Activated T-cell treated with anti-CD3 and anti-CD28 coated beads, Interleukin-2, amount 50 U/mL, for 4 hours (primary cell): Measurements from ENCODE around the gene EHMT1. TPM values are rescaled to one million over a fixed set of nuclear protein-coding genes. Genes with fewer than 3 reads are reported as not detected.

ENCODE experiments used
- ATAC-seq, 2 donors: fragments of 200-7000 bp; cut with Tn5 transposase; one replicate each; pipeline ENCODE4 v1.10.0; 2021
- DNase-seq: peaks from one replicate; pipeline ENCODE4 v3.0.0-alpha.2; 2020
- H3K27me3 Mint-ChIP-seq: one replicate; pipeline ENCODE4 v1.8.0; 2021; ENCODE audit warnings: low read depth, mixed read lengths
- H3K36me3 Mint-ChIP-seq: one replicate; pipeline ENCODE4 v1.8.0; 2022; ENCODE audit warnings: mixed read lengths; ENCODE audit not compliant: insufficient read depth
- H3K4me1 Mint-ChIP-seq: one replicate; pipeline ENCODE4 v1.8.0; 2021; ENCODE audit warnings: low read depth, mixed read lengths
- H3K4me3 Mint-ChIP-seq: one replicate; pipeline ENCODE4 v1.8.0; 2021; ENCODE audit warnings: mild to moderate bottlenecking, moderate library complexity, mixed read lengths
- H3K9me3 Mint-ChIP-seq: one replicate; pipeline ENCODE4 v1.8.0; 2021; ENCODE audit warnings: mixed read lengths
- total RNA-seq, 3 donors: library from RNA; stranded (reverse); gene quantifications; one replicate each; pipeline ENCODE4 v1.2.1, GENCODE V29; 2021

The EHMT1 gene
- total RNA-seq, 3 donors from 2014 or later, result 76.6 to 79.1 (median 78.1) TPM

- DNase-seq (no peak), ATAC-seq (no peak)
- Mint-ChIP-seq H3K9me3 (no peaks in the 10 kb centered on the region), H3K36me3 (peaks cover 12% of the 10 kb centered on the region), H3K4me1 (peaks cover 13% of the 10 kb centered on the region), H3K4me3 (no peak overlapping the region), H3K27me3 (no peaks in the 10 kb centered on the region)
Measured at GRCh38 chr9:137811283-137811870, 192.6 kb downstream of the EHMT1 start.

- ATAC-seq (no peak), DNase-seq (no peak)
- H3K27me3 Mint-ChIP-seq, result no peaks in the 10 kb centered on the region
- H3K4me3 Mint-ChIP-seq, result no peak overlapping the region
- peaks cover 6% of the 10 kb centered on the region for H3K4me1 Mint-ChIP-seq
- H3K36me3 Mint-ChIP-seq, result peaks cover 18% of the 10 kb centered on the region
- no peaks in the 10 kb centered on the region for H3K9me3 Mint-ChIP-seq
Measured at GRCh38 chr9:137812356-137813023, 193.7 kb downstream of the EHMT1 start.

- ATAC-seq (no peak), DNase-seq (no peak)
- Mint-ChIP-seq H3K4me3 (no peak overlapping the region), H3K4me1 (peaks cover 2% of the 10 kb centered on the region), H3K27me3 (no peaks in the 10 kb centered on the region), H3K9me3 (no peaks in the 10 kb centered on the region), H3K36me3 (peaks cover 25% of the 10 kb centered on the region)
Measured at GRCh38 chr9:137813167-137813566, 194.4 kb downstream of the EHMT1 start.

- DNase-seq (no peak), ATAC-seq (no peak)
- Mint-ChIP-seq H3K36me3 (peaks cover 27% of the 10 kb centered on the region), H3K4me3 (no peak overlapping the region), H3K9me3 (no peaks in the 10 kb centered on the region), H3K27me3 (no peaks in the 10 kb centered on the region), H3K4me1 (no peaks in the 10 kb centered on the region)
Measured at GRCh38 chr9:137813651-137814415, 195.0 kb downstream of the EHMT1 start.

DNA sequence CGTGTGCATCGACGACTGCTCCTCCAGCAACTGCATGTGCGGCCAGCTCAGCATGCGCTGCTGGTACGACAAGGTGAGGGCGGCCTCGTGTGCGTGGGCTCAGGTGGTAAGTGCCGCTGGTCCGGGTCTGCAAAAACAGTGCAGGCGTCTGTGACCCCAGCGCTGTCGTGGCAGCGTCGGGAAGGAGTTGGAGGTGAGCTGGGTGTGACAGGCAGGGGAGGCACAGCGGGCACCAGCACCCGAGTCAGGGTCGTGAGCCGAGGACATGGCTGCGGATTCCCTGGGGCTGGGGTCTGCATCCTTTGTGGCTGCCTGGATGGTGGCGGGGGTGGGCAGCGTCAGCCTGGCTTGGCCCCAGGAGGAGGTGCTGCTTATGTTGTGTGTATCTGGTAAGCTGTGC lies 195.6 kb downstream of the EHMT1 start:
- no peaks in the 10 kb centered on the region for H3K4me1 Mint-ChIP-seq
- DNase-seq (no peak), ATAC-seq (no peak)
- H3K27me3 Mint-ChIP-seq, result no peaks in the 10 kb centered on the region
- H3K4me3 Mint-ChIP-seq, result no peak overlapping the region
- H3K9me3 Mint-ChIP-seq, result no peaks in the 10 kb centered on the region
- peaks cover 27% of the 10 kb centered on the region for H3K36me3 Mint-ChIP-seq

DNA sequence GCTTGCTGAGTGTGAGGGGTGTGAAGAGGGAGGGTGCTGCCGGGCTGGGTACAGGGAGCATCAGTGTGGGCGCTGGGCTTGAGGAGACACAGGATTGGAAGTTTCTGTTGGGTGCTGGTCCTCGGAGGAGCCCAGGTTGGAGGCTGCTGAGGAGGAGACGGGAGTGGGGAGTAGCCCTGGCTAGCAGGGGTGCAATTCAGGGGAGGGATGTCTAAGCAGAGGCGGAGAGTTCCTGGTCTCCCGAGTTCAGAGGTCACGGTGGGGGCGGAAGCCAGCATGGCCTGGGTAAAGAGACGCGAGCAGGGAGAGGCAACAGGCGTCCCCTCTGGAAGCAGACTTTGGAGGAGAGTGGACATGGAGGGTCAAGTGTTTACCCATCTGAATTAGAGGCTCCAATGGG lies 196.0 kb downstream of the EHMT1 start:
- H3K36me3 Mint-ChIP-seq, result peaks cover 27% of the 10 kb centered on the region
- H3K27me3 Mint-ChIP-seq, result no peaks in the 10 kb centered on the region
- ATAC-seq, result no peak
- no peak overlapping the region for H3K4me3 Mint-ChIP-seq
- DNase-seq, result no peak
- no peaks in the 10 kb centered on the region for H3K4me1 Mint-ChIP-seq
- H3K9me3 Mint-ChIP-seq, result no peaks in the 10 kb centered on the region

DNA sequence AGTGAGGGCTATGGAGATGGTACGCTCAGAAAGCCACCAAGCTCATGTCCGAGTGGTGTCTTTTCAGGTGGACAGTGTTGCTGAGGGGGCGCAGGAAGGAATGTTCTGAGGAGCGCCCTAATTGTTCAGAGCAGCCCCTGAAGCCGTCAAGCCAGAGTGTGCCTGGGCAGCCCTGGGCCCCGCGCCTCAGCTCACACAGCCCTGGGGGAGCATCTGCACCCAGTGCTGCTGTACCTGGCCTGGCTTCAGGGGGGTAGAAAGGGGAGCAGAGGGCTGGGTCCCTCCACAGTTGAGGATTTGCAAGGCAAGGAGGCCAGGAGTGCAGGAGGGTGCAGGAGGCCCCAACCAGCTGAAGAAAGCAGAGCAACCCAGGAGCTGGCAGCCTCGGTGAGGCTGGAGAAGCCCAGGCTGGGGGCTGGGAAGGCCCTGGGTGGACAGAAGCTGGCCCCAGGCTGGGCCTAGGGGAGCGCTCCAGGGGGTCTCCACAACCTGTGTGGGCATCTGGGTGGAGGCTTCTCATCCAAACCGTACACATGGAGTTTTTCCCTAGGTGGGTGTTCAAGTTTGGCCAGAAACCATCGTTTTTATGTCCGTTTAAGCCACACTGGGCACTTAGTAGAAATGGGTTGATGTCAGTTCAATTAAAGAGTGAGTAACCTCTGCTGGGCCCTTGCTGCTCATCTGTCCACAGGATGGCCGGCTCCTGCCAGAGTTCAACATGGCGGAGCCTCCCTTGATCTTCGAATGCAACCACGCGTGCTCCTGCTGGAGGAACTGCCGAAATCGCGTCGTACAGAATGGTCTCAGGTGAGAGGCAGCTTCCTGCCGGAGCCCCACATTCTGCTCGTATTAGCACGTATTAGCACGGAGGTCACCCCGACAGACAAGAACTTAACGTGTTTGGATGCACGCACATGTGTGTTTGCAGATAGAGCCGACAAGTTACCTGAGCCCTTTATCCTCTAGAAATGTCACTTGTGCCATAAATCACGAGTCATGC lies 196.8 kb downstream of the EHMT1 start:
- no peaks in the 10 kb centered on the region for H3K9me3 Mint-ChIP-seq
- DNase-seq, result no peak
- no peak for ATAC-seq
- peaks cover 28% of the 10 kb centered on the region for H3K36me3 Mint-ChIP-seq
- H3K27me3 Mint-ChIP-seq, result no peaks in the 10 kb centered on the region
- no peaks in the 10 kb centered on the region for H3K4me1 Mint-ChIP-seq
- H3K4me3 Mint-ChIP-seq, result no peak overlapping the region

GRCh38 chr9:137816531-137817235 lies 197.9 kb downstream of the EHMT1 start:
- H3K36me3 Mint-ChIP-seq, result peaks cover 32% of the 10 kb centered on the region
- no peak overlapping the region for H3K4me3 Mint-ChIP-seq
- ATAC-seq (no peak), DNase-seq (no peak)
- H3K9me3 Mint-ChIP-seq, result no peaks in the 10 kb centered on the region
- no peaks in the 10 kb centered on the region for H3K4me1 Mint-ChIP-seq
- H3K27me3 Mint-ChIP-seq, result no peaks in the 10 kb centered on the region

DNA sequence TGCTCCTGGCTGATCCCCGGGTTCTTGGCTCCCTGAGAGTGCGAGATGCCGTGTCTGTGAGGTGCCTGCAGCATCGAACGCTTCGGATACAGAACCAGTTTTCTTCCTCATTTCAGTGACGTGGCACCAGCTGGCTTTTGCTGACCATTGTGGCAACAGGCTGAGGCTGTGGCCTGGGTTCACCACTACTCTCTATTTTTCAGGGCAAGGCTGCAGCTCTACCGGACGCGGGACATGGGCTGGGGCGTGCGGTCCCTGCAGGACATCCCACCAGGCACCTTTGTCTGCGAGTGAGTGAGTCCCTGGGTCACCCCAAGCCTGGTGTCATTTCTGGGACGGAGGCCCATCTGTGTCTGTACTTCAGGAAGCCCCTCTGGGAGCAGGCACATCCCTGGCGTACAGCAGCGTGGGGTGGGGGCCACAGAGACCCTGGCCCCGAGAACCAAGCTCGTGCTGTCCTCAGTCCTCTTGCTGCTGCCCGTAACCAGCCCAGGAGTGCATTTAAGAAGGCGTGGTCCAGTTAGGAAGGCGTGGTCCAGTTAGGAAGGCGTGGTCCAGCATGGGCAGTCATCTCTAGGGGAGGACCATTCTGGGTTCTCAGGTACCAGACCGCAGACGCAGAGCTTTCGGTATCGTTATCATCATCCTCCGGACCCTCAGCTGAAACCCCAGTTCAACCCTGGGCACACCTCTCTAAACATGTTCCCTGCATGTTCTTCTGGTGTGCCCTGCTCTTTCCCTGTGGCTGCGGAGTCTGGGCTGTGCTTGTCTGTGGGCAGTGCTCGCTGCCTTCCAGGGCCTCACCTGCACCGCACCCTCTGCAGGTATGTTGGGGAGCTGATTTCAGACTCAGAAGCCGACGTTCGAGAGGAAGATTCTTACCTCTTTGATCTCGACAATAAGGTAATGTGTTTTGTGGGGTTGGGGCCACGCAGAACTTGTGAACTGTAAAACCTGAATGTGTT lies 198.7 kb downstream of the EHMT1 start:
- Mint-ChIP-seq H3K4me1 (no peaks in the 10 kb centered on the region), H3K27me3 (no peaks in the 10 kb centered on the region), H3K4me3 (no peak overlapping the region), H3K36me3 (peaks cover 41% of the 10 kb centered on the region), H3K9me3 (no peaks in the 10 kb centered on the region)
- ATAC-seq (no peak), DNase-seq (no peak)

DNA sequence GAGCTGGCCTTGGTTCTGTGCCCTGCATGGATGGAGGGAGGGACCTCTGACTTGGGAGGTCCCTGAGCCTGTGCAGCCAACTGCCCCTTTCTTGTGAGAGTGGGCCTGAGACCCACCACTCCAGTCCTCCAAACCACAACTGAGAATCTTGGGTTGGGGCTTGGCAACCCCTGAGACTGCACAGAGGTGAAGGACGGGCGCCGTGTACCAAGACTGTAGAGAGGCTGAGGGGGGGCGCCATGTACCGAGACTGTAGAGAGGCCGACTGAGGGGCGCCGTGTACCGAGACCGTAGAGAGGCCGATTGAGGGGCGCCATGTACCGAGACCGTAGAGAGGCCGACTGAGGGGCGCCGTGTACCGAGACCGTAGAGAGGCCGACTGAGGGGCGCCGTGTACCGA lies 199.5 kb downstream of the EHMT1 start:
- DNase-seq (no peak), ATAC-seq (no peak)
- H3K4me1 Mint-ChIP-seq, result no peaks in the 10 kb centered on the region
- no peak overlapping the region for H3K4me3 Mint-ChIP-seq
- H3K9me3 Mint-ChIP-seq, result no peaks in the 10 kb centered on the region
- H3K36me3 Mint-ChIP-seq, result peaks cover 39% of the 10 kb centered on the region
- no peaks in the 10 kb centered on the region for H3K27me3 Mint-ChIP-seq

DNA sequence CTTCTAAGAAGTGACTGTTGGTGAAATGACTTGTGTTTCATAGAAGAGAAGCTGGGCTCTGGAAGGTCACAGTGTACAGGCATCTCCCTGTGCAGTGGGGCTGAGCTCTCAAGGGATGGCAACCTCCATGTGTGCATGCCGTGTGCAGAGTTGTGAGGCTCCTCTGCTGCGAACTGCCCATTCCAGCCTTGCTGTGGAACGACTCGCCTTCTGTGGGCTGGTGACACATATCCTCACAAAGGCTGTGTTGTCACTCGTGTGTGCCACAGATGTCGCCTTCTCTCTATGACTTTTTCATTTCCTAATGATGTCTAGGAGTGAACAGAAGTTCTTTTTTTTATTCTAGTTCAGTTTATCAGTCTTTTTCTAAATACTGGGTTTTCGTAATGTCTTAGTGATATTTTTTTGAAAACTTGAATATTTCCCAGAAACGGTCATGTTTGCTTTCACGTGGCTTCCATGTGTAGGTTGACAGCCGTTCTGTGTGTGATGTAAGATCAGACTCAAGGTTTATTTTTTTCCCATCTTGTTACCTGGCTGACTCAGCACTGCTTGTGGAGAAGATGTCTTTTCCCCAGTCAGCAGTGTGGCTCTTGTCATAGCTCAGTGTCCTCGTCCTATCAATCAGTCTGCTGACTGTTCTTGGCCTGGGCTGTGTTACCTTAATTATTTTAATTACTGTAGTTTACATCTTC lies 201.5 kb downstream of the EHMT1 start:
- no peak for DNase-seq
- Mint-ChIP-seq H3K4me1 (no peaks in the 10 kb centered on the region), H3K9me3 (no peaks in the 10 kb centered on the region), H3K27me3 (no peaks in the 10 kb centered on the region), H3K36me3 (peaks cover 53% of the 10 kb centered on the region), H3K4me3 (no peak overlapping the region)
- ATAC-seq, result no peak

DNA sequence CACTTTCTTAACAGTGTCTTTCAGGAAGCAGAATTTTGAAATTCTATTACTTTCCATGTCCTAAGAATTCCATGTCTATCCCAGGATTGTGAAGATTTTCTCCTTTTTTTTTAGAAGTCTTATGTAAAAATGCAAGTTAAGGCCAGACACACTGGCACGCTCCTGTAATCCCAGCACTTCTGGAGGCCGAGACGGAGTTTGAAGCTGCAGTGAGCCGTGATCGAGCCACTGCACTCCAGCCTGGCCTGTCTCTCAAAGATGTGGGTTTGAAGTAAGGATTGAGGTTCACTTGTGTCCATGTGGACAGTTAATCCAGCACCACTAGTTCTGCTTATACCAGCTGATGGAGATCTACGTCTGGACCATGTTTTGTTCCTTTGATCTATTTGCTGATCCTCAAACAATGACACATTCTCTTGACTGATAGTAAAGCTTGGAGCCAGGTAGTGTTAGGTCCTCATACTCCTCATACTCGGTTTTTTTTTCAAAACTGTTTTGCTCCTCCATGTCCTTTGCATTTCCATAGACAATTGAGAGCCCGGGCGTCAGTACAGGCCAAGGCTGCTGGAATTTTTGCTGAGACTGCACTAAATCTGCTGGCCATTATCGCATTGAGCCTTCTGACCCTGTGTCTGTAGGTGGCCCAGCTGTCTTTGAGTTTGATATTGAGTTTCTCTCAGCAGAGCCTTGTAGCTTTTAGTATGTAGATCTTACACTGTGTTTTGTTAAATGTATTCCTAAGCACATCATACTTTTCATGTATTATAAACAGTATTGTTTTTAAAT lies 205.4 kb downstream of the EHMT1 start:
- no peaks in the 10 kb centered on the region for H3K27me3 Mint-ChIP-seq
- peaks cover 47% of the 10 kb centered on the region for H3K36me3 Mint-ChIP-seq
- ATAC-seq (no peak), DNase-seq (no peak)
- H3K4me3 Mint-ChIP-seq, result no peak overlapping the region
- no peaks in the 10 kb centered on the region for H3K4me1 Mint-ChIP-seq
- no peaks in the 10 kb centered on the region for H3K9me3 Mint-ChIP-seq
